HS-27A (cell line): ENCODE measurements around the gene USHBP1.

ENCODE experiments used
- DNase-seq: peaks from one replicate; pipeline ENCODE4 v3.0.0-alpha.2; 2012; ENCODE audit warnings: low read depth, missing footprints

Gene USHBP1

GRCh38 chr19:17262557-17262956 lies 2.0 kb downstream of the USHBP1 start:
- DNase-seq: no peak

- no peak for DNase-seq
These were observed 3.7 kb downstream of the USHBP1 start for GRCh38 chr19:17260842-17261325.

- no peak for DNase-seq
These were observed 4.6 kb downstream of the USHBP1 start for GRCh38 chr19:17259934-17260333.

GRCh38 chr19:17259118-17259780 lies 5.3 kb downstream of the USHBP1 start:
- DNase-seq: no peak

GRCh38 chr19:17256130-17256529 lies 8.4 kb downstream of the USHBP1 start:
- DNase-seq: no peak

- DNase-seq: no peak
These were observed 9.4 kb downstream of the USHBP1 start for GRCh38 chr19:17255150-17255621.

- DNase-seq: no peak
These were observed 9.9 kb downstream of the USHBP1 start for GRCh38 chr19:17254636-17255035.

- no peak for DNase-seq
These were observed 14.5 kb downstream of the USHBP1 start for GRCh38 chr19:17249887-17250548.

GRCh38 chr19:17248011-17248776 lies 16.4 kb downstream of the USHBP1 start:
- DNase-seq: no peak

- DNase-seq: no peak
These were observed 17.7 kb downstream of the USHBP1 start for GRCh38 chr19:17246681-17247425.

GRCh38 chr19:17245535-17245984 lies 19.0 kb downstream of the USHBP1 start, which contains the start of gene NR2F6:
NR2F6 (minus strand) TSS chr19:17245919; CDS start chr19:17245220, 699 bp downstream.
- no peak for DNase-seq

GRCh38 chr19:17244618-17245534 lies 19.7 kb downstream of the USHBP1 start:
- no peak for DNase-seq

GRCh38 chr19:17243830-17244617 lies 20.5 kb downstream of the USHBP1 start:
- no peak for DNase-seq

GRCh38 chr19:17243211-17243829 lies 21.2 kb downstream of the USHBP1 start:
- DNase-seq: no peak

- no peak for DNase-seq
These were observed 21.9 kb downstream of the USHBP1 start for GRCh38 chr19:17242431-17243208.

GRCh38 chr19:17240826-17241399 lies 23.6 kb downstream of the USHBP1 start:
- no peak for DNase-seq

GRCh38 chr19:17240062-17240752 lies 24.3 kb downstream of the USHBP1 start:
- no peak for DNase-seq
